ENCODE data around the gene PHF11.

The PHF11 gene

GRCh38 chr13:49472186-49472585 lies 23.6 kb upstream of the PHF11 start:
- no peak overlapping the region for H3K27ac ChIP-seq
- TF ChIP-seq ZFX (IDR thresholded peaks at IDR 0.05) (no peak), CTCF (conservative IDR thresholded peaks at IDR 0.05) (no peak)

GRCh38 chr13:49476529-49476928 lies 19.2 kb upstream of the PHF11 start:
- no peak for TF ChIP-seq CTCF (conservative IDR thresholded peaks at IDR 0.05)
- no peak for TF ChIP-seq ZFX (IDR thresholded peaks at IDR 0.05)
- peak overlapping the region; percentile 50; the same call in 1 of the 2 replicates for H3K27ac ChIP-seq

DNA sequence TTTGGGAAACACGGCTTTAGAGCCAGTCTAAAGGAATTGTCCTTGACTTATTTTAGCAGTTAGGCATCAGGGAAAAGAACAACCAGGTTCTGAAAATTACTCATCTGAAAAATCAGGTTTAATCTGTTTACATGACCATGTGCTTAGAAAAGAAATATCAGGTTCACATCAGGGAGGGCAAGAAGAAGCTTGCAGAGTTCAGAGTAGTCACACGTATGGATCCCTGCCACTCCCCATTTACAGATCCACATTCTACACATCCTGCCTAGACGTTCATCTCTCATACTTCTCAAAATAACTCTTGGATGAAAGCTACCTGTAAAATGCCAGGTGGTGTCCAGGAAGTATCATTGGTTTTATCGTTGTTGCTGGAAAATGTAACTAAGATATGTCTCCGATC lies 14.0 kb upstream of the PHF11 start:
- TF ChIP-seq CTCF (conservative IDR thresholded peaks at IDR 0.05) (no peak), ZFX (IDR thresholded peaks at IDR 0.05) (no peak)
- H3K27ac ChIP-seq: no peak overlapping the region

GRCh38 chr13:49488563-49488962 lies 7.2 kb upstream of the PHF11 start:
- TF ChIP-seq ZFX (IDR thresholded peaks at IDR 0.05): no peak
- TF ChIP-seq CTCF (conservative IDR thresholded peaks at IDR 0.05): no peak
- H3K27ac ChIP-seq: no peak overlapping the region

DNA sequence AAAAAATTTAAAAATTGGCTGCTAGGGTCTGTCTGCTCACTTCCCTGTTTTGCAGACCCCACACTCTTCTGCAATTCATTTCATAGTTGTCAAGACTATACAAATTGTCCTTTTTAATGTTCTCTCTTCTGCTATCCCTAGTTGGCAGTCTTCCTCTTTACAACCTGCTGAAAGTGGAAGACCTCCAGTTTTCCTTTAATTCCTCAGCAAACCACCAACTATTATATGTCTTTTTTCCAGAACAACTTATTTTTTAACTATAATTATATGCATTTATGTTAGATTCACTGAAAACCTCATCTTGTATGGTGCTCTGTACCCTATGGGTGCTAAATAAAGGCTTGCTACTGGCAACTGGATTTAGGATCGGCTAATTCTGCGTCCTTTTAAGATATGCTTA lies 1.1 kb upstream of the PHF11 start:
- TF ChIP-seq ZFX (IDR thresholded peaks at IDR 0.05): no peak
- peak; percentile 4; the same call in 1 of the 2 replicates for TF ChIP-seq CTCF (conservative IDR thresholded peaks at IDR 0.05)
- peak overlapping the region; percentile 70; the same call in 1 of the 2 replicates for H3K27ac ChIP-seq

DNA sequence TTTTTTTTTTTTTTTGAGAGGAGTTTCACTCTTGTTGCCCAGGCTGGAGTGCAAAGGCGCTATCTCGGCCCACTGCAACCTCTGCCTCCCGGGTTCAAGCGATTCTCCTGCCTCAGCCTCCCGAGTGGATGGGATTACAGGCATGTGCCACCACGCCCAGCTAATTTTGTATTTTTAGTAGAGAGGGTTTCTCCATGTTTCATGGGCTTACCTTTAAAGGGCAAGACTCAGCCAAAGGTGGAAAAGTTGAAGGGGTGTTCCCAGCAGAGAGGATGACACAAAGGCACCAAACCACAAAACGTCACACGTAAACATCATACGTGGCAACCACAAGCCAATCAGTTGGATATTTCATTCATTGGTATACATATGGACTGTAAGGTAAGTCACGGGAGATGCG lies 1.1 kb downstream of the PHF11 start:
- H3K27ac ChIP-seq: peak overlapping the region; percentile 70; the same call in 1 of the 2 replicates

DNA sequence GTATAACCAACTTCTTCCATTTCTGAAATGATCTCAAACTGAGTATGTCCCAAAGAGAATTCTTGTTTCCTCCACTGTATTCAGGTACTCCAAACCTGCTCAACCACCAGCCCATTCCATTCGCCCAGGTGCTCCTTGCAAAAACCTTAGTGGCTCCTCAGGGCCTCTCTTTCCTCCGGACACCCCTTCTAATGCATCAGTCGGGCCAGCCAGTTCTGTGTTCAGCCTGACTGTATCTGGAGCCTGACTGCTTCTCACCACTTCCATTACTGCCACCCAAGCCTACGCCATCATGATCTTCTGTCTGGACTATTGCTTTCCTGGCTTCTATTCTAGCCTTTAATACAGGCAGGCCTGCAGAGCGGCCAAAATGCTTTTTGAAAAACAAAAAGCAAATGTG lies 1.5 kb downstream of the PHF11 start:
- no peak for TF ChIP-seq ZFX (IDR thresholded peaks at IDR 0.05)
- TF ChIP-seq CTCF (conservative IDR thresholded peaks at IDR 0.05): no peak
- H3K27ac ChIP-seq: no peak overlapping the region

GRCh38 chr13:49498206-49498605 lies 2.5 kb downstream of the PHF11 start:
- H3K27ac ChIP-seq: no peak overlapping the region
- TF ChIP-seq CTCF (conservative IDR thresholded peaks at IDR 0.05): no peak
- no peak for TF ChIP-seq ZFX (IDR thresholded peaks at IDR 0.05)
